ENCODE measurements around the gene FADS6. TPM values are rescaled to one million over a fixed set of nuclear protein-coding genes. Genes with fewer than 3 reads are reported as not detected.
"Not testable (repeated sequence)": the region's sequence is repeated elsewhere in the genome, so short reads cannot be mapped to it uniquely, and the experiment has no call there.

FADS6 gene
- polyA plus RNA-seq, 3 donors: 0.53 to 0.83 (median 0.68) TPM

GRCh38 chr17:74921026-74921681 is 27.7 kb upstream of the FADS6 start:
- DNase-seq: no peak

DNA sequence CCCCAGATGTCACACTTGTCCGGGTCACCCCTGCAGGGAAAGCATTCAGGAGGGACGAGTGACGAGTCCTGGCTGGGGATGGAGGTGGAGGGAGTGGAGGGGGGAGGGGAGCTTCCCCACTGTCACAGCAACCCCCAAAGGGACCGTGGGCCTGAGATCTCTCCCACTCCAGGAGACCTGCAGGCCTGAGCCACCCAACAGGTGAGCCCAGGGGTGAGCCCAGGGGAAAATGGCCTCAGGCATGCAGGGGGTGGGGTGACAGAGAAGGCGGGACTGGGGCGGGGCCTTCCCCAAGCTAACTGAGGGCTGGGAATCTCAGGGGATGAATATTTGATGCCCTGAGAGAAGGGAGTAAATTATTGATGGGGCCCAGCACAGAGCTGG is 27.2 kb upstream of the FADS6 start:
- no peak for DNase-seq

DNA sequence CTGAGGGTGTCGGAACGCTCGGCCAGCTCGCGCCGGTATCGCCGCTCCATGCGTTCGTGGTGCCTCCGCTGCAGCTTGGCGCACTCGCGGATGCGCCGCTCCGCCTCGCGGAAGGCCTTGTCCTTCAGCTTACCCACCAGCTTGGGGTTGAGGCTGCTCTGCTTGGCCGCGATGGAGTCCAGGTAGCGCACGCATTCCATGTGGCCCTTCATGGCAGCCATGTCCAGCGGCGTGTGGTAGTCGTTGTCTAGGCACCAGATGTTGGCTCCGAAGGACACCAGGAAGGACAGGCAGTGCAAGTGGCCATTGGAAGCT is 26.8 kb upstream of the FADS6 start:
- DNase-seq: no peak

DNA sequence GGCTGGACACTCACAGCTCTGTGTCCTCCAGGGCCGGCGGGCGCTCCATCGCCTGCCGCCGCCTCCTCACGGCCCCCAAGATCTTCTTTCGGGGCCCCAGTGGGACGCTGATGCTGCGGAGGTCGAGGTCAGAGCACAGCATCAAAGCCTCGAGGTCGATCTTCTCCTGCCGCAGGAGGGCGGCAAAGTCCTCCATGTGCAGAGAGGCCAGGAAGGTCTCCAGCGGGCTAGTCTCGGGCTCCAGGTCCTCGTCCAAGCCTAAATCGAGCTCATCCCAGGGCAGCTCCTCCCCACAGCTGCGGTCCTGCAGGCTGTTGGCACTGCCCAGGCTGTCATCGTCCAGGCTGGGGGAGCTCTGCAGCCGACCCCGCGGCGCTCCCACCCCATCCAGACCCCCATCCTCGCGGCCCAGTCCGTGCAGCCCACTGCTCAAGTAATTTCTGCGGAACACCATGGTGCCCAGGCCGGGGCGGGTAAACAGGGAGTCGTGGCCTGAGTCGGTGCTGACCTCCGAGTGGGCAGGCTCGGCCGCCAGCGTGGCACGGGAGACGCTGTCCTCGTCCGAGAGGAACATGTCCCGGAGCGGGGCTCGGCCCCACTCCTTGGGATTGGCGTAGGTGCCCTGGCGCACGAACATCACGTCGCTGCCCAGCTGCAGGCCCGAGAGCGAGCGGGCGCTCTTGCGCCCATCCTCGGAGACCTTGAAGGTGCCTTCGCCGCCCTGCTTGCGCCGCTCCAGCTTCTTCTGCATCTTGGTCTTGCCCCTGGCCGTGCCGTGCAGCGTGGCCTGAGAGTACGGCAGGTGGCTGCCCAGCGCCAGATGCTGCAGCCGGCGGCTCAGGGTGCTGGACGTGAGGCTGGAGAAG is 26.2 kb upstream of the FADS6 start:
- DNase-seq: no peak

DNA sequence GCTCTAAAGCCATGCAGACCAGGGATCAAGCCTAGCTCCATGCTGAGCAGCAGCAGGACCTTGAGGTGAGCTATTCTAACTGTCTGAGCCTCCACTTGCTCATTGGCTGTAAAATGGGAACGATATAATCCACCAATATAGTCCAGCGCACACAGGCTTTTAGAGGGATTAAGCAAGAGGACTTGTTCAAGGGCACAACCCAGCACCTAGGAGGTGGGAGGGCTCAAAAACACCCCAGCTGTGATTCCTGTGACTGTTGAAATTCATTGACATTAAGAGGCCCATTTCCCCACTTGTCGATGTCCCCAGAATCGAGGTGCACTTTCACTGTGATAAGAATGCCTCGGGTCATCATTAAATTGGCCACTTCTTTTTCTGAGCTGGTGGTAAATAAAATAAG is 25.5 kb upstream of the FADS6 start:
- no peak for DNase-seq

DNA sequence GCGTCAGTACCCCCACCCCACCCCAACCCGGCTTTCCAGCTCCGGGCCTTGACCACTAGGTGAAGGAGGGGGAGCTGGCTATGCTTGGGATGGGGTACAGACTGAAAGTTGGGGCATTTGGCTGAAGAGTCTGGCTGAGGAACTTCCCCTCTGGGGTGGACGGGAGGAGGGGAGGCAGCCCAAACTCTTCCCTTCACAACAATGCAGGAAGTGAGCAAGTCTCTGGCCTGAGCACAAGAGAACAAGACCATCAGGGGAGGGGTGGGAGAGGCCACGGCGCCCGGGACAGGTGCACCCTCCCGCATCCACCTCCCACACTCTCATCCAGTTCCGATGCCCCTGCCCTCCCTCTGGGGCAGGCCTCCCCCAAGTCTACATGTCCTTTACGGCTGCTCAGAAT is 24.0 kb upstream of the FADS6 start:
- no peak for DNase-seq

DNA sequence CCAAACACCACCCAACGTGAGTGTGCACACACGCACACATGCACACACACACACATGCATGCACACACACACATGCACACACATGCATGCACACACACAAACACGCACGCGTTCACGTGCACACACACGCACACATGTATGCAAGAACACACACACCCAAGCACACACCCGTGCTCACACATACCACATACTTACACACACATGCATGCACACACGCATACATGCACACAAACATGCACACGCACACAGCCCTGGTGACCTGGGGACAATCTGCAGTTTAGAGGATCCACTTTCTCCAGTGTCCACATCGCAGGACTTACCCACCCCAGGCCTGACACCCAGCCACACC is 23.4 kb upstream of the FADS6 start:
- no peak for DNase-seq

DNA sequence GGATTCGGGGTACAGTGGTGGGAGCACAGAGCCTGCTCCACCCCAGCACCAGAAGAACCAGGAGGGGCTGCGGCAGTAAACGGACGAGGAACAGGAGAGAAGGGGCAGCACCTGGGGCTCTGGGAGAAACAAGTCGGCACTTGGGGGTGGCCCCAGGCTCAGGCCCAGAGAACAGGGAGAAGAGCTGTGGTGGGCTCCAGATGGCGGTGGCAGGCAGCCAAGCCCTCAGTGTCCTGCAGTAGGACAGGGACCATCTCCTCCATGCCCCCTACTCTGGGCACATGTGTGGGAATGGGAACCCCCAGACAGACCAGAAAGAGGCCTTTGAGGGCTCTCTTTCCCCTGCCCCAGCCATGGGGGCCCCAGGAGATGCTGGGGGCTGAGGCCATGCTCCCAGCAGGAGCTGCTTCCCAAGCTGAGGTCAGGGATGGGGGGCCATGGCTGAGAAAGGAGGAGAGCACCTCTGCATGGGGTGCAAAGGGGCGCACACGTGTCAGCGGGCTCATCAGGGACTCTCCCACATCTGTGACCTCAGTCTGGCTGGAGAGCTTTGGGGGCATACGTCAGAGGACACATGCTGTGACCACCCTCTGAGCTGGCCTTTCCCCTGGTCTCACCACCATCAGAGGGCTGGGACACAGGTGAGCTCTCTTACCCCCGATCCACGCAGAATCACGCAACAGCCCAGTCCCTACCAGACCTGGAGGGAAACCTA is 22.9 kb upstream of the FADS6 start:
- DNase-seq: no peak

DNA sequence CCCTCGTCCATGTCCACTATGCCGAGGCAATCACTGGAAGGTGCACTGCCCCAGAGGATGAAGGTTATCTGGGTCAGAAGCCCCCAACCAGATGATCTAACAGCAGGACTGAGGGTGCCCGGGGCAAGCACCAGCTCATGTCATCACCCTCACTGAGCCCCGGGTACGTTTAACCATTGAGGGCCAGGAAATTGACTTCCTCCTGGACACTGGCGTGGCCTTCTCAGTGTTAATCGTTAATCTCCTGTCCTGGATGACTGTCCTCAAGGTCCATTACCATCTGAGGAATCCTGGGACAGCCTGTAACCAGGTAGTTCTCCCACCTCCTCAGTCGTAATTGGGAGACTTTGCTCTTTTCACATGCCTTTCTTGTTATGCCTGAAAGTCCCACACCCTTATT is 18.0 kb upstream of the FADS6 start:
- not testable (repeated sequence) for DNase-seq

GRCh38 chr17:74909097-74909496 is 15.7 kb upstream of the FADS6 start:
- DNase-seq: not testable (repeated sequence)

DNA sequence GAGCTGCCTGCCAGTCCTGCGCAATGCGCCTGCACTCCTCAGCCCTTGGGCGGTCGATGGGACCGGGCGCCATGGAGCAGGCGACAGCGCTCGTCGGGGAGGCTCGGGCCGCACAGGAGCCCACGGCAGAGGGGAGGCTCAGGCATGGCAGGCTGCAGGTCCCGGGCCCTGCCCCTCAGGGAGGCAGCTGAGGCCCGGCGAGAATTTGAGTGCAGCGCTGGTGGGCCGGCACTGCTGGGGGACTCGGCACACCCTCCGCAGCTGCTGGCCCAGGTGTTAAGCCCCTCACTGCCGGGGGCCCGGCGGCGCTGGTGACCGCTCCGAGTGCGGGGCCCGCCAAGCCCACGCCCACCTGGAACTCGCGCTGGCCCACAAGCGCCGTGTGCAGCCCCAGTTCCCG is 13.6 kb upstream of the FADS6 start:
- no peak for DNase-seq

GRCh38 chr17:74906214-74906793 is 12.9 kb upstream of the FADS6 start:
- DNase-seq: not testable (repeated sequence)

- no peak for DNase-seq
Observed at GRCh38 chr17:74904687-74905409, 11.4 kb upstream of the FADS6 start.

GRCh38 chr17:74903671-74904070 is 10.2 kb upstream of the FADS6 start:
- DNase-seq: no peak

GRCh38 chr17:74903034-74903433 is 9.6 kb upstream of the FADS6 start:
- DNase-seq: no peak

DNA sequence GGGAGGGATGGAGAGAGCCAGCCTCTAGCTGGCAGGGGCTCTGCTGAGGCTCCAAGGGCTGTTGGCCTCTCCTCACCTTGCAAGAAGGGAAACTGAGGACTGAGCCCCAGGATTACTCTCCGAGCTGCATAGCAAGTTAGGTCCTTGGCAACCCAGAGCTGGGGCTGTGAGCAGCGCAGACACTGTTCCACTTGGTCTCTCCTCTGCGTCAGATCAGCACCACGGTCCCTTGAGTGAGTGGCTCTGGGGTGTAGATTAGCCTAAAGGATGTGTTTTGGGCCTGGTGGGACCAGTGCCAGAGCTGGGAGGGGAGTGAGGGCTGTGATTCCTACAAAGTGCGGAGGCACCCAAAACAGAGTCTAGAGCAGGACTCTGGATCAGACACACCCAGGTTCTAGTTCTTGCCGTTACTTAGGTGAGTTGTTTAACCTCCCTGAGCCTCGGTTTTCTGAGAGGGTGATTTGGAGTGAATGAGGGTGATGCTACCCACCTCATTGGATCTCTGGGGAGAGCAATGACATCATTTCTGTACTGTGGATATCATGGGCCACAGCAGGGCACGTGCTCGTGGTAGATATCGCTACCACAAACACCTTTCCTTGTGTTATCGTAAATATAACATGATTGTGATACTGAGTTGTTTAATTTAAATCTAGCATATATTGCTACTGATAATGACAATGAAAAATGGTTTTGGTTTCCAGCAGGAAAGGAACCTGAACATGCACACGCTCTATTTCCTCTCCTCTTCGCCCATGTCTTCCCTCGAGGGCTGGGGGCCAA is 8.1 kb upstream of the FADS6 start:
- DNase-seq: no peak

DNA sequence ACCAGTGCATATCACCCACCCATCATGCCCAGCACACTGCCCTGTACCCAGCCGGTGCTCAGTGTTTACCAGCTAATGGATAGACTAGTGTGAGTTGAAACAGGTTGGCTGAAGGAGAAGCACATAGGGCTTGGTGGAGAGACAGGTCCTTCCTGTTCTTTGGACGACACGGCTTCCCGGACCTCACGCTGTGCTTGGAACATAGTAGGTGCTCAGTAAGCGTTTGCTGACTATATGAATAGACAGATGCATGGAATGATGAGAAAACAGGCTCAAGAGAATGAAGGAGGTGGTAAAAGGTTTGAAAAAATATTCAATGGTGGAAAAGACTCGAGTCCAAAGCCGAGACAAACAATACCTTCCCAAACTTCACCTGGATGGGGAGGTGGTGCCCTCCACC is 6.8 kb upstream of the FADS6 start:
- DNase-seq: no peak

- no peak for DNase-seq
Observed at GRCh38 chr17:74898376-74898946, 5.0 kb upstream of the FADS6 start.

GRCh38 chr17:74893936-74894671 is 671 bp upstream of the FADS6 start:
- no peak for DNase-seq

Measured in renal pelvis (tissue), 4 donors.